Measurements from ENCODE around the gene TSC1. TPM values are rescaled to one million over a fixed set of nuclear protein-coding genes. Genes with fewer than 3 reads are reported as not detected.
"Not testable (repeated sequence)": the region's sequence is repeated elsewhere in the genome, so short reads cannot be mapped to it uniquely, and the experiment has no call there.

TSC1 gene
- polyA plus RNA-seq, 4 donors, result 38.2 to 59.5 (median 45.5) TPM

- no peak for DNase-seq (ENCODE audit: low read depth in 4 of 4, low spot score in 3 of 4)
These were observed 33.7 kb upstream of the TSC1 start for GRCh38 chr9:132978112-132978450.

- DNase-seq (ENCODE audit: low read depth in 4 of 4, low spot score in 3 of 4), result no peak
These were observed 32.2 kb upstream of the TSC1 start for GRCh38 chr9:132976571-132976970.

- no peak for DNase-seq (ENCODE audit: low read depth in 4 of 4, low spot score in 3 of 4)
These were observed 31.5 kb upstream of the TSC1 start for GRCh38 chr9:132975961-132976360.

GRCh38 chr9:132973713-132974112, 29.3 kb upstream of the TSC1 start:
- DNase-seq (ENCODE audit: low read depth in 4 of 4, low spot score in 3 of 4), result no peak

GRCh38 chr9:132973166-132973565, 28.8 kb upstream of the TSC1 start:
- DNase-seq (ENCODE audit: low read depth in 4 of 4, low spot score in 3 of 4), result no peak

GRCh38 chr9:132970324-132971062, 26.1 kb upstream of the TSC1 start:
- DNase-seq (ENCODE audit: low read depth in 4 of 4, low spot score in 3 of 4), result no peak

- no peak for DNase-seq (ENCODE audit: low read depth in 4 of 4, low spot score in 3 of 4)
These were observed 25.4 kb upstream of the TSC1 start for GRCh38 chr9:132969783-132970182.

GRCh38 chr9:132967908-132968307, 23.5 kb upstream of the TSC1 start:
- DNase-seq (ENCODE audit: low read depth in 4 of 4, low spot score in 3 of 4), result not testable (repeated sequence)

- no peak for DNase-seq (ENCODE audit: low read depth in 4 of 4, low spot score in 3 of 4)
These were observed 21.1 kb upstream of the TSC1 start for GRCh38 chr9:132965478-132965877.

- DNase-seq (ENCODE audit: low read depth in 4 of 4, low spot score in 3 of 4), result no peak
These were observed 16.6 kb upstream of the TSC1 start for GRCh38 chr9:132961002-132961401.

- DNase-seq (ENCODE audit: low read depth in 4 of 4, low spot score in 3 of 4), result no peak
These were observed 13.4 kb upstream of the TSC1 start for GRCh38 chr9:132957805-132958204.

- DNase-seq (ENCODE audit: low read depth in 4 of 4, low spot score in 3 of 4), result no peak
These were observed 11.4 kb upstream of the TSC1 start for GRCh38 chr9:132955768-132956167.

GRCh38 chr9:132955123-132955522, 10.7 kb upstream of the TSC1 start:
- DNase-seq (ENCODE audit: low read depth in 4 of 4, low spot score in 3 of 4), result no peak

- DNase-seq (ENCODE audit: low read depth in 4 of 4, low spot score in 3 of 4), result no peak
These were observed 5.3 kb upstream of the TSC1 start for GRCh38 chr9:132949709-132950108.

GRCh38 chr9:132948482-132949050, 4.2 kb upstream of the TSC1 start:
- DNase-seq (ENCODE audit: low read depth in 4 of 4, low spot score in 3 of 4), result no peak

- DNase-seq (ENCODE audit: low read depth in 4 of 4, low spot score in 3 of 4), result no peak
These were observed 3.3 kb upstream of the TSC1 start for GRCh38 chr9:132947756-132948155.

- no peak for DNase-seq (ENCODE audit: low read depth in 4 of 4, low spot score in 3 of 4)
These were observed 2.3 kb upstream of the TSC1 start for GRCh38 chr9:132946631-132947295.

GRCh38 chr9:132946211-132946610, 1.8 kb upstream of the TSC1 start:
- no peak for DNase-seq (ENCODE audit: low read depth in 4 of 4, low spot score in 3 of 4)

- DNase-seq (ENCODE audit: low read depth in 4 of 4, low spot score in 3 of 4), result no peak
These were observed 1.0 kb upstream of the TSC1 start for GRCh38 chr9:132945186-132946130.

- no peak for DNase-seq (ENCODE audit: low read depth in 4 of 4, low spot score in 3 of 4)
These were observed 644 bp downstream of the TSC1 start for GRCh38 chr9:132943651-132944293.
